Central memory CD4-positive, alpha-beta T cell (primary cell): ENCODE results near the gene RSPRY1.
A peak's percentile ranks its signal among the peaks of the same experiment; 100 is the strongest.

Experiments used
- DNase-seq: peaks from one replicate; pipeline ENCODE4 v3.0.0; 2022

RSPRY1 gene

DNA sequence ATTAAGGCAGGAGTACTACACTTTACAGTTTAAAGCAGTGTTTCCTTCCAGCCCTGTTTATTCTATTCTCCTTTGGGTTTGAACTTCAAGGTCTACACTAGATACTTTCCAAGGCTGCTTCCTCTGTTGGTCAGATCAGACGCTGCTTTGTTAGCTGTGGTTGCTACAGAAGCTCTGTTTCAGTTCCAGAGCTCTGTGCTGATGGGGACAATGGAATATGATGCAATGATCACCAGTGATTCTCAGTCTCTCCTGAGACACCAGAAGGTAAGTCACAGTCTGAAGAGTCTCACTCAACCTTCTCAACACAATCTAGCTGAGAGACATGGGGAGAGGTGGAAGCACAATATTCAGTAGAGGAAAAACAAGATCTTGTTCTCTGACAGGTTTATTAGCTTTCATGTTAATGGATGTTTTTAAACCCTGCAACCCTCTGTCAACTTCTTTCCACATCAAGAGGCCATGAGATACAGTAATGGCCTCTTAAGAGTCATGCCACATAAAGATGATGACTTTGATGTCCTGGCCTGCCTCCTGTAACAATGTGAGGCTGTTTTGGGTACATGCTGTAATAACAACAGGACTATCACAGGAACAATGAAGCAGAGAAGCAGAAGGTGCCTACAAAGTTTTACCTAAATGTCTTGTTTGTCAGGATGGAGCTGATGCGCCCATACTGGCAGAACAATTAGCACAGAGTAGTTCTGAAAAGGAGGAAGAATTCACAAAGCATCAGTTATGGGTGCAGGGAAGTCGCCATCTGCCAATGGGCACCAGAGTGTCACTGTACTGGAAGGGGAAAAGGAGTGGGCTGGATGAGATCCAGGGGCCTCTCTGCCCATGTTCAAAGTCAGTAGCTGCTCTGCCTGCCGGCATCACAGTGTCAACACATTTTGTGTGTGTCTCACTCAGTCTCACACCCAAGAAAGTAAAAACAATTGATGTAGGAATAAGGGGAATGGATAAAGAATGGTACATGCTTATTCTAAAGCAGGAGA lies 33.7 kb upstream of the RSPRY1 start:
- no peak for DNase-seq

GRCh38 chr16:57153841-57154240 lies 32.3 kb upstream of the RSPRY1 start:
- DNase-seq, result no peak

DNA sequence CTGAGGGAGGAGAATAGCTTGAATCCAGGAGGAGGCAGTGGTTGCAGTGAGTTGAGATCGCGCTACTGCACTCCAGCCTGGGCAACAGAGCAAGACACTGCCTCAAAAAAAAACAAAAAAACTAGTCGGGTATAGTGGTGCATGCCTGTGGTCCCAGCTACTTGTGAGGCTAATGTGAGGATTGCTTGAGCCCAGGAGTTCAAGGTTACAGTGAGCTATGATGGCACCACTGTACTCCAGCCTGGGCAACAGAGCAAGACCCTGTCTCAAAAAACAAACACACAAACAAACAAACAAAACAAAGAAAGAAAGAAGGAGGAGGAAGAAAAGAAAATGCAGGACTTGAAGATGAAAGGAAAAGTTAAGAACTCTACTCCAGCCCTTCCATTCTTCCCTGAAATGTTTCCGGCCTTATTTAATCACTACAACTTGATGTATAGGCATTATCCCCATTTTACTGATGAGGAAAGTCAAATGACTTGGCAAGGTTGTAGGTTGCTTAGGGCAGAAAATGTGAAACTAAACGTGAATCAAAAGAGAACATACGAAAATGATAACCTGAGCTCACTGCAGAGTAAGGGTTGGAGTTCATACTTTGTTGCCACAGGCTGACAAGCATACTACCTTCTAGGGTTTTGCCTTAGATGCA lies 30.3 kb upstream of the RSPRY1 start:
- DNase-seq, result no peak

DNA sequence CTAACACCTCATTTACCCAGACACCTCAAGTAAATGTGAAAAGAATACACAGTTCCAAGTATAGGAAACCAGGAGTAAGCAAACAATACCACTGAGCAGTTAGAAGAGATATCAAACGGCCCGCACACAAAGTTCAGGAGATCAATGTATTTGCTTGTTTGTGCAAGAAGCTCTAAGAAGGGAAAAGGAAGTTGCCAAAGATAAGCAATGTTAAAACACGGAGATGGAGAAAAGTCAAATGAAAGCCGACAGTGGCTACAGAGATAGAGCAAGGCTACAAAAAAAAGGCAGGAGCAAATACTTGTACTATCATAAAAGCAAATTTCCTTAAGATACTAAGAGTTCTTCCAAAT lies 29.8 kb upstream of the RSPRY1 start:
- no peak for DNase-seq

DNA sequence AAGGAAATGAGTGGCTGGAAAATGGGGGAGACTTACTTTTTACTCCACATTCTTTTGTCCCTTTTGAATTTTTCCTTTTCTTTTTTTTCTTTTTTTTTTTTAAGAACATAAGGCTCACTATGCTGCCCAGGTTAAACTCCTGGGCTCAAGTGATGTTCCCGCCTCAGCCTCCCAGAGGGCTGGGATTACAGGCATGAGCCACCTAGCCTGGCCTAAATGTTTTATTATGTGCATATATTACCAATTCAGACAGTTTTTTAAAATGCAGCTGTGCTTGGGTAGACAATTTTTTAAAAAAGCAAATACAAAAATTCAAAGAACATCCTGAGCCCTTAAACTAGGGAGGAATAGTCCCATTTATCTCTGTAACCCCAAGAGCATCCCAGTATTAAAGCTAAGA lies 28.6 kb upstream of the RSPRY1 start:
- no peak for DNase-seq

DNA sequence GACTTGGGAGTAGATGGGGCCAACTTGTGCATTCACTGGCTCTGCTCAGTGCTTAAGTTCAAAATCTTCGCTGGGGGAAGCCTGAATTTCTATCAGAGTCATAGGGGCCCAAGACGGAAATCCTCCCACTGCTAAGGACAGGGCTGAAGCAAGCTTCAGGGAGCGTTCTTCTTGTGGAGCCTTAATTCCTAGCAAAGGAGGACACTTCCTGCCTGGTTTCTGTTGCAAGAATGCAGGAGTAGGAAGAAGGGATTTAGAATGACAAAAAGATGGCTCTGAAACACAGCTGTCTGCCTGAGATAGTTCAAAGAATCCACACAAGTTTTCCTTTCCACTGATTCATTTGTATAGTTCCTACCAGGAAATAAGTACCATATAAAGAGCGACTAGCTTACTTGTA lies 26.7 kb upstream of the RSPRY1 start:
- DNase-seq, result no peak

DNA sequence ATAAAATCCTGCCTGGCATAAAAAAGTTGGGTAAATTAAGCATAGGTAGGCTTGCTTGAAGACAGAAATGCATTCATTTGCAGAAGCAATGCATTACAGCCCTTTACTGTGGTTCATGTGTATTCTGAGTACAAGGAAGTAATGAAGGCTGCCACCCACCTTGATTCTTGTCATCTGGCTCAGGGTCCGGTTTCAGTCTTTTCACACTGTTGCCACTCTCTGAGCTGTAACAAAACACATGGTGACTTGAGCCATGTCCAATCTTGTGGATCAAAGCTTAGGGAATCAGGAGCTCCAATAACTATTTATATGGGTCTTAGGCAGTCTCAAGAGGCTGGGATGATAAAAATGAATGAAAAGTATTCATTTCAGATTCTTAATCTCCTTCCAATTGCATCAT lies 22.3 kb upstream of the RSPRY1 start:
- DNase-seq, result no peak

DNA sequence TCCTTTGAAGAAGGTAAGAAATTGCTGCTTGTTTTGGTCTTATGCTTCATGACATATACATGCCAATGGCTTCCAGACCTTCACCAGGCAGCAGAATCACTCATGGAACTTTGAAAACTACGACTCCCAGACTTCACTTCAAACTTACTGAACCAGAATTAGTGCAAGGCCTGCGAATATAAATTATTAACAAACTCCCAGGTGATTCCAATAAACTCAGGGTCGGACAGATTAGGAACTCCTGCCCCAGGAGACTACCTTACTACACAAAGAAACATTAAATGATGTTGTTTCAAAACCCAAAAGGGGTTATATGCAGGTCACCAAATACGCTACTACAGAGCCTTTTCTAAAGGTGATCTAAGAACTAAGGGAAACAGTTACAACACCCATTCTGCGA lies 20.6 kb upstream of the RSPRY1 start:
- DNase-seq, result no peak

DNA sequence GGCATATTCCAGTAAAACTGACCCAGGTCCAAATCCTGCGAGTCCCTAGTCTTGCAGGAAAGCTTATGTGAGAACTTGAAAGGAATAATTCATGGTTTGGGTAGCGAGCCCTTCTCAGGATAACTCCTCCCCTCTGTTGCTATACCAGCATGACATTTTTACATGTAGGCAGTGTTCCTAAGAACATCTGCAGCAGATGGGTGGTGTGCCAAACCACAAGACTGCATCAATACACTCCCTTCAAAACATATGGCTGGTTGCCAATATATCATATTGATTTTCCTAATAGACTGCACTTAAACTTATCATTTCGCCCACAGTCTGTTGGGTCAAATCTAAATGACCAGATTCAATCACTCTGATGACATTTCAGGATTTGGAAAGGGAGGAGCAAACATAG lies 20.2 kb upstream of the RSPRY1 start:
- no peak for DNase-seq

DNA sequence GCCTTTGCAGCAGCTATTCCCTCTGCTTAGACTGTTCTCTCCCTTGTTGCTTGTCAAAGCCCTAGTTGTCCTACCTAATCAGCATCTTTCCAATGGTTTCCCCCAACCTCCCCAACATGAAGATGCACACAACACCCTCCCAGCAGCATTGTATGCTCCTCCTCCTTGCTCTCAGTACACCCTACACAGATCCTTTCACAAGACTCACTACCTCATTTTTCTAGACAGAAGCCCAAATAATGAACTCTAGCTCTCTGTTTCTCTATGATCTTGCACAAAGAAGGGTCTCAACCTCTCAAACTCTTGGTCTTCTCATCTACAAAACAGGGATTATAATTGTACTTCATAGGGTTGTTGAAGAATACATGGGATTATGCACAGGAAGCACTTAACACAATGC lies 19.7 kb upstream of the RSPRY1 start:
- DNase-seq, result no peak

GRCh38 chr16:57166951-57167350 lies 19.2 kb upstream of the RSPRY1 start:
- DNase-seq, result no peak

- no peak for DNase-seq
Measured at GRCh38 chr16:57167538-57167937, 18.6 kb upstream of the RSPRY1 start.

DNA sequence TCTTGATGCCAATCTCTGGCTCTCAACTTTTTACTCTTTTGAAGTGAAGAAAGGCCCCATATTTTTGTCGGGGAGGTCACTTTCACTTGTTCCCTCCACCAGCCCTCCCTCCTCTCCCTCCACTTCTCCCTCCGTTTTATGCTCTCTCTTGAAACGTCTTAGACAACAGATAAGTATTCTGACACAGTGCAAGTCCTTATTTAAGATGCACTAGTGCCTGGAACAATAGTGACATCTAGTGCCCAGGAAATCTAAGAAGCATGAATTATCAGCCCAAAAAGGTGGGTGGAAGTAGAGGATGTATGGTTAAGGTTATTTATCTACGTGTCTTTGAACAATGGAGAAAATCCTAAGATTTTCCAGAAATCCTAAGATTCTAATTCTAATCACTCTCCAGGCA lies 18.2 kb upstream of the RSPRY1 start:
- DNase-seq, result peak; percentile 59

- DNase-seq, result no peak
Measured at GRCh38 chr16:57169327-57169726, 16.8 kb upstream of the RSPRY1 start.

DNA sequence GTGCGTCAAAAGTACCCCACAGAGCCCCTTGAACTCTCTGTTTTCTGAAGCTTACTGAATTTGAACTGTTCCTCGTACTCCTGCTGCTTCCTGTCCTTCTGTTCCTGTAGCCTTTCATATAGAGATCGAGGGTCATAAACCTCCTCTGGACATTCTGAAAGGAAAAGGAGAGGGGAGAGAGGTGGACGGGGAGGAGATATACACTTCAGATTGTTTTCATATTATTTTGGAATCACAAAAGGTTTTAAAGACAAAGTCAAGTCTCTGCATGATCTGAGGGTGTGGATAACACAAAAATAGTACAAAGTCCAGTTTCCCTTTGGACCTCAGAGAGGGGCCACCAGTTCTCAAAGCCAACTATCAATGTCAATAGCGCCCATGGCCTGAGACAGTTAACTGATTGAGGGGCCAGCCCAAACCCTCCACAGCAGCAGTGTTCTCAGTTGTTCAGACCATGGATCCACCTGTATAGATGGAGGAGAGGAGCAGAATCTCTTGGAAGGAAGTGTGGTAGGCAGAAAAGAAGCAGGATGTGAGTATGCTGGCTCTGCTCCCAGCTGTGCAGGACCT lies 13.3 kb upstream of the RSPRY1 start:
- no peak for DNase-seq

DNA sequence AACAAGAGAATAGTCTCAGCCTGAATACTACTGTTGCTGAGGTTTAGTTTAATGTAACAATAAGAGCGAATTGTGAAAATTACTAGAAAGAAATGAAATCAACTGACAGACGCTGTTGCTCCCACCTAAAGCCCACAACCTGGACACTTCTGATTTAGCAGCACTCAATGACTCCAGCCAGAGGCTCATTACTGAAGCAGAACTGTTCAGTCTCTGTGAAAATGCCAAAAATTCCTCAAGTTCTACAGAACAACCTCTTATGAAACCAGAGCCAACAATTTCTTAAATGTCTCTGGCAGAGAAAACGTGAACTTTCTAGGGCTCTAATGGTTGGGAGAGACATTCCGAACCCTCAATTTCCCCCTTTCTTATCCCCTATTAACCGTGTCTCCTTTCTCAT lies 10.2 kb upstream of the RSPRY1 start:
- DNase-seq, result no peak

- no peak for DNase-seq
Measured at GRCh38 chr16:57178196-57178595, 7.9 kb upstream of the RSPRY1 start.

GRCh38 chr16:57178793-57179212 lies 7.3 kb upstream of the RSPRY1 start:
- DNase-seq, result no peak

- no peak for DNase-seq
Measured at GRCh38 chr16:57179215-57179828, 6.8 kb upstream of the RSPRY1 start.

DNA sequence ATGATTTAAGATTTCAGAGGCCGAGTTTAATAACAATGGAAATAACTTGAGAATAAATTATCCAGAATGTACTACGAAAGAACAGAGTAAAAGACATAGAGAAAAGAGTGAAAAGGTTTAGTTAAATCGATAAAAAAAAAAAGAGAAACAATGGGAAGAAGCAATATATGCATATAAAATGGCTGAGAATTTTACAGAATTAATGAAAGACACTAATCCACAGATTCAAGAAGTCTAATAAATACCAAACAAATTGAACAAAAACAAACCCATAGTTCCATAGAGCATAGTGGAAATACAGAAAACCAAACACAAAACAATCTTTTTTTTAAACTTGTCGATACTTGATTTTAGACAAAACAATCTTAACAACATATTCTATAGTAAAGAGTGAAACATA lies 2.0 kb upstream of the RSPRY1 start:
- DNase-seq, result no peak

GRCh38 chr16:57184887-57185445 lies 1.2 kb upstream of the RSPRY1 start:
- DNase-seq, result no peak

DNA sequence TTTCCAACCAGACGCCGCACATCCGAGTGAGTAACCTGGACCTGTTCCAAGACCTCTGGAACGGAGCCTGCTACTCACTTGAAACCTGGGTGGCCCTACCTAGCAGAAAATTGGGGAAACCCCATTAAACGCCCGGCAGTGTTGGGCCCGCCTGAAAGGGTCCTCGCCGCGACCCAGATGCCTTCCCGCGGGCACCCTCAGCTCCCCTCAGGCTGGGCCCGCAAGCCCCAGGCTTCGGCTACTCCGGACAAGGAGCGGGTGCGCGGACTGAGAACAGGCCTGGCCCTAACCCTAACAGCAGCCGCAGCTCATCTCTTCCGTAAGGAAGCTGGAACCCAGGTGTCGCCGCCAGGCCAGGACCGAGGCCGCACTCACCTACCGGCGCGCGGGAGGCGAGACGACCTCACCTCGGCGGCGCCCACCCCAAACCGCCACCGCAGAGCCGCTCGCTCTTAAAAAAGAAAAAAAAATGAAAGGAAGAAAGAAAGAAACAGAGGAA lies 634 bp upstream of the RSPRY1 start:
- DNase-seq, result peak; percentile 30
